H1 (cell line): ENCODE measurements around the gene ATXN2L.

ENCODE experiments used
- CREB1 ChIP-seq: IDR thresholded peaks from 2 replicates; pipeline ENCODE4 v1.6.1; 2012; ENCODE audit warnings: inconsistent platforms
- EGR1 ChIP-seq: IDR thresholded peaks from 2 replicates; pipeline ENCODE4 v1.6.1; 2011; ENCODE audit warnings: low read depth, low read length, borderline replicate concordance
- GABPA ChIP-seq: IDR thresholded peaks from 2 replicates; pipeline ENCODE4 v1.6.1; 2011; ENCODE audit warnings: mild to moderate bottlenecking, low read length, moderate library complexity, borderline replicate concordance; ENCODE audit not compliant: insufficient read depth
- MAFK ChIP-seq: IDR thresholded peaks from 2 replicates; pipeline ENCODE4 v1.6.1; 2012; ENCODE audit warnings: low read depth, mild to moderate bottlenecking, improper control_type of control experiment, low read length
- POLR2A ChIP-seq, 2 experiments: IDR thresholded peaks; 1 replicate in 1 of 2; 2 replicates in 1 of 2; pipeline ENCODE4 v1.6.1; 2011; ENCODE audit warnings: low read depth in 2 of 2, low read length in 2 of 2, mild to moderate bottlenecking in 2 of 2; ENCODE audit errors: control extremely low read depth in 1 of 2
- SAP30 ChIP-seq: fragments of 300-600 bp; sonication (generic); IDR thresholded peaks from 2 replicates; pipeline ENCODE4 v1.7.1; 2012; ENCODE audit warnings: low read length, moderate library complexity, mild to moderate bottlenecking, inconsistent platforms; ENCODE audit not compliant: insufficient read depth, insufficient replicate concordance
- SP2 ChIP-seq: IDR thresholded peaks from 2 replicates; pipeline ENCODE4 v1.6.1; 2012; ENCODE audit warnings: mild to moderate bottlenecking, low read length, inconsistent platforms
- TF ChIP-seq, protein P1 (sequence below), 3 experiments: IDR thresholded peaks; 1 replicate in 2 of 3; 2 replicates in 1 of 3; pipeline versions ENCODE4 v1.5.1 to v1.6.1; 2011; ENCODE audit warnings: low read length in 3 of 3, mild to moderate bottlenecking in 3 of 3, inconsistent platforms in 2 of 3, low read depth in 1 of 3, moderate library complexity in 1 of 3; ENCODE audit not compliant: insufficient read depth in 1 of 3; ENCODE audit errors: control extremely low read depth in 1 of 3

DNA sequence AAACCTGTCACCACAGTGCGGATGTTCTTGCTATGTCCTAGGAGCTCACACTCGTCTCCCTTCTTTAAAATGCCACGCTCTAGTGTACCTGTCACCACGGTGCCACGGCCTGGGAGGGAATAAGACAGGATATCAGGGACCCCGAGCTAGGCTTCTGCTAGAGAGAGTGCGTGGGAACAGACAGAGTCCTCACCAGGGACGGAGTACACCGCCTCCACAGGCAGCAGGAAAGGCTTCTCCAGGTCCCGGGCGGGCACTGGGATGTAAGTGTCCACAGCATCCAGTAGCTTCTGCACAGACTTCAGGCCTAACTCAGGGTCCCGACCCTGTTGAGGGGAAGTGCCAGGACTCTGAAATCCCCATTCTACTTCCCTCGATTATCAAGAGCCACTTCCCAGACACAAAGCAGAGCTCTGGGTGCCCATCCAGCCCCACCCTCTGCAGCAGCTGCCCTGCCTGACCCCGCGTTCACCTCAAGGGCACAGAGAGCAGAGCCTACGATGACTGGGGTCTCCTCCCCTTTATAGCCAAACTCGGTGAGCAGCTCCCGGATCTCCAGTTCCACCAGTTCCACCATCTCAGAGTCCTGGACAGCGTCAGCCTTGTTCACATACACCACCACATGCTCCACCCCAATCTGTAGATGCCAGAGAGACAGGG lies 21.6 kb downstream of the ATXN2L start:
- TF ChIP-seq EGR1 (no peak), POLR2A (IDR thresholded peaks at IDR 0.05; ENCODE audit: control extremely low read depth in 1 of 2, low read depth in 2 of 2, low read length in 2 of 2) (0 out of 3 replicates have a peak, but pooled peaks of 1 of the 2 experiments have one; percentile 23), GABPA (no peak), SAP30 (no peak), SP2 (no peak), CREB1 (no peak), MAFK (no peak)
- TF ChIP-seq, protein P1, sequence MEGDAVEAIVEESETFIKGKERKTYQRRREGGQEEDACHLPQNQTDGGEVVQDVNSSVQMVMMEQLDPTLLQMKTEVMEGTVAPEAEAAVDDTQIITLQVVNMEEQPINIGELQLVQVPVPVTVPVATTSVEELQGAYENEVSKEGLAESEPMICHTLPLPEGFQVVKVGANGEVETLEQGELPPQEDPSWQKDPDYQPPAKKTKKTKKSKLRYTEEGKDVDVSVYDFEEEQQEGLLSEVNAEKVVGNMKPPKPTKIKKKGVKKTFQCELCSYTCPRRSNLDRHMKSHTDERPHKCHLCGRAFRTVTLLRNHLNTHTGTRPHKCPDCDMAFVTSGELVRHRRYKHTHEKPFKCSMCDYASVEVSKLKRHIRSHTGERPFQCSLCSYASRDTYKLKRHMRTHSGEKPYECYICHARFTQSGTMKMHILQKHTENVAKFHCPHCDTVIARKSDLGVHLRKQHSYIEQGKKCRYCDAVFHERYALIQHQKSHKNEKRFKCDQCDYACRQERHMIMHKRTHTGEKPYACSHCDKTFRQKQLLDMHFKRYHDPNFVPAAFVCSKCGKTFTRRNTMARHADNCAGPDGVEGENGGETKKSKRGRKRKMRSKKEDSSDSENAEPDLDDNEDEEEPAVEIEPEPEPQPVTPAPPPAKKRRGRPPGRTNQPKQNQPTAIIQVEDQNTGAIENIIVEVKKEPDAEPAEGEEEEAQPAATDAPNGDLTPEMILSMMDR (IDR thresholded peaks at IDR 0.05; ENCODE audit: control extremely low read depth in 1 of 3, insufficient read depth in 1 of 3, low read depth in 1 of 3, low read length in 3 of 3) = no peak
